AG20443 (cell line): Measurements from ENCODE around the gene XRN1.
"Not testable (repeated sequence)": the region's sequence is repeated elsewhere in the genome, so short reads cannot be mapped to it uniquely, and the experiment has no call there.

ENCODE experiments used
- DNase-seq: peaks from one replicate; pipeline ENCODE4 v3.0.0; 2012; ENCODE audit warnings: low spot score, mixed read lengths

XRN1 gene

DNA sequence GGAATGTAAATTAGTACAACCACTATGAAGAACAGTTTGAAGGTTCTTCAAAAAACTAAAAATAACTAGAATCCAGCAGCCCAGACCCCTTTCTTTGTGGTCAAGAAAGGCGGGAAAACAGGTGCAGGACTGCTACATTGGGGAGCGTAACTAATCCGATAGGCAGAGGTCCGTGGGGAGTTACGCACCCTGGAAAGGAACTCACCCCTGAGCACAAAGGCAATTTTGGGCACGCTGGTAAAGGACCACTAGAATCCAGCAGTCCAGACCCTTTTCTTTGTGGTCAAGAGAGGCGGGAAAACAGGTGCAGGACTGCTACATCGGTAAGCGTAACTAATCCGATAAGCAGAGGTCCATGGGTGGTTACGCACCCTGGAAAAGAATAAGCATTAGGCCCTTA, 9.7 kb downstream of the XRN1 start:
- not testable (repeated sequence) for DNase-seq

- DNase-seq, result no peak
These were observed 10.8 kb downstream of the XRN1 start for GRCh38 chr3:142436951-142437585.

- DNase-seq, result no peak
These were observed 13.3 kb downstream of the XRN1 start for GRCh38 chr3:142434503-142434902.

DNA sequence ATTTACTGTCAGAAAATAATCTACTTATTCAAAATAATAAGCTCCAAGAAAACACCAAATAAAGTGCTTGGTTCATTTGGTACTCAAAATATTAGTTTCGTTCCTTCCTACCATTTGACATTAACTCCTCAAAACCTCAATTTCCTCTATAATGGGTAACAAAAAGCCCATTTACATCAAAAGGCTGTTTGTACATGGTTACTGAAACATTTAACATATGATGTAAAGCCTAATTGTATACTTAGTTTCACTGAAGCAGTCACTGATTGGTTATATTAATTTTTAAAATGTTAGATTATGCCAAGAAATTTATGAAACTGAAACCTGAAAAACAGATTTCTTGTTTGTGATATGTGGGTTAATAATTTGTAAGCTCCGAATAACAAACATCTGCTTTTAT, 14.7 kb downstream of the XRN1 start:
- no peak for DNase-seq

DNA sequence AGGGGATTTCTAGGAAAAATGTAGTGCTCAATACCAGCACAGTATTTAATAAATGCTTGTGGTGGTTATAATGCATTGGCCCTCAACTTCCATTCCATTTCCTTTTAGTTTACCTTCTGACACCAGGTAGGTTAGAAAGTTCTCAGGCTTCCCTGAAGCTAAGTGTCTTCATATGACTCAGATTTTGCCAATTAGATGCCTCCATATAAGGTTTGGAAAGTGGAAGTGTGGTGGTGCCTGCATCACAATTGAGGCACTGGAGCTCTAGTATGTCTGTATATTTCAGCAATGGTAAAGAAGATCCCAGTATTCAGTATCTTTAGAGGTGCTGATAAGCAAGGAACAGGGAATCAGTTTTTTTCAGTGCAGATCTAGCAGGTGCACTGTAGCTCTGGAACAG, 18.3 kb downstream of the XRN1 start:
- no peak for DNase-seq

- no peak for DNase-seq
These were observed 23.1 kb downstream of the XRN1 start for GRCh38 chr3:142424754-142425153.

GRCh38 chr3:142418926-142419592, 28.8 kb downstream of the XRN1 start:
- no peak for DNase-seq

- DNase-seq, result no peak
These were observed 30.5 kb downstream of the XRN1 start for GRCh38 chr3:142417302-142417701.

DNA sequence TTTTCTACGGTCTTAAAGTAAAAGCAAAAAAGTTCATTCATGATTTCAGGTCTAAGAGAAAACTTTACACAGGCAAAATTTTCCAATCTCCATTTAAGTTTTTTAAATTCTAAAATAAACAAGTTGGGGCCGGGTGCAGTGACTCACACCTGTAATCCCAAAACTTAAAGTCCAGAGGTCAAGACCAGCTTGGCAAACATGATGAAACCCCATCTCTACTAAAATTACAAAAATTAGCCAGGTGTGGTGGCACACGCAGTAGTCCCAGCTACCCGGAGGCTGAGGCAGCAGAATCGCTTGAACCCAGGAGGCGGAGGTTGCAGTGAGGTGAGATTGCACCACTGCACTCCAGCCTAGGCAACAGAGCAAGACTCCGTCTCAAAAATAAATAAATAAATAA, 47.3 kb downstream of the XRN1 start:
- not testable (repeated sequence) for DNase-seq

- no peak for DNase-seq
These were observed 52.8 kb downstream of the XRN1 start for GRCh38 chr3:142394921-142395622.

DNA sequence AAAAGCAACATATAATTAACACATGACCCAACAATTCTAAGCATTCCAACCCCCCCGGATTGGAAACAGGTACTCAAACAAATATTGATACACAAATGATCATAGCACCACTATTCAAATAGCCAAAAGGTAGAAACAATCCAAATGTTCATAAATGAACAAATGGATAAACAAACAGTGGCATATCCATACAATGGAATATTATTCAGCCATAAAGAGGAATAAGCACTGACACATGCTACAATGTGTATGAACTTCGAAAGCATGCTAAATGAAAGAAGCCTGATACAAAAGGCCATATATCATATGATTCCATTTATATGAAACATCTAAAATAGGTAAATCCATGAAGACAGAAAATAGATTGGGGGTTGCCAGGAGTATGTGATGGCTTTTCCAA, 62.8 kb downstream of the XRN1 start:
- no peak for DNase-seq

DNA sequence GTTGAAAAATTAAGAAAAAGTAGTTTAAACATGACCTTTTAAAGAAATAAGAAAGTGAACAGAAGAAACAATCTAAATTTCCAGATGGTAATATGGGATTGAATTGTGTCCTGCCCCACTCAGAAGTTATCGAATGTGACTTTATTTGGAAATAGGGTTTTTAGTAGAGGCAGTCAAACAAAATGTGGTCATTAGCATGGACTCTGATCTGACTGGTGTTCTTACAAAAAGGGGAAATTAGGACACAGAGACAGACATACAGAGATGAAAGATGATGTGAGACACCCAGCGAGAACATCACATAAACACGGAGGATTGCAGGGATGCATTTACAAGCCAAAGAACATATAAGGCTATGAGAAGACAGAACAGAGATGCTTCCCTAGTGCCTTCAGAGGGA, 73.2 kb downstream of the XRN1 start:
- no peak for DNase-seq

- DNase-seq, result not testable (repeated sequence)
These were observed 78.3 kb downstream of the XRN1 start for GRCh38 chr3:142369576-142369975.

DNA sequence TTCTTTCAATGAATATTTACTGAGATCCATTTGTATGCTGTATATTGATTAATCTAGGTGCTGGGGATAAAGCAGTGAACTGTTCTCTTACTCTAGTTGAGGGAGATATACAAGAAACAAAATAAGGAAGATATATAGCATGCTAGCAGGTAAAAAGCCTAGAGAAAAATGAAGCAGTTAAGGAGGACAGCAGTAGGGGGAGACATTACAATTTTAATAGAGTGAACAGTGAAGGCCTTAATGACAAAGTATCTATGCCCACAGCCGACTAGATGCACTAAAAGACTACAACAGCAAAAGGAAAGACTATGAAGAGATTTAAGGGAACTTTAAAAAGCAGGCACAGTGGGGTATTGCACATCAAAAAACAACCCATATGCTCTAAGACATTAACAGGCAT, 81.4 kb downstream of the XRN1 start:
- no peak for DNase-seq

DNA sequence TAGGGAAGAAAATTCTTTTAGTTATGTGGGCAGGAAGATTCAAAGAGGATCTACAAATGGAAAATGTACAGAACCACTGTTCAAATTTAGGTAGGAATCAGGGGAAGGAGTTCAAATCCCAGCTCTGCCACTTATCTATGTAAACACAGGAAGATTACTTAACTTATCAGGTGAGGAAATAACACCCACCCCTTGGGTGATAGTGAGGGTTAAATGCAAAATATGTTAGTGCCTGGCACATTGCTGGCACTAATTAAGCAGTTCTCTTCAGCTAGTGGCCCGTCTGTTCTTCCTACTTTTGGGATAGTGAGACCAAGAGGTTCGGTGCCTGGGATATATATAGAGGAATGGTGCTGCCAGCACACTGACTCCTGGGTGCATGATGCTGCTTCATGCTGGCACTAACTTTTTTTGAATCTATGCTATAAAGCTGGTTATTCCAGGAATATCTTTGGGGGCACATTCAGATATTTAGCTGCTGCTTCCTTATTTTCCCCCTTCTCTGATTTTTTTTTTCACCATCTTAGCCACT, 83.8 kb downstream of the XRN1 start:
- no peak for DNase-seq

- DNase-seq, result not testable (repeated sequence)
These were observed 84.4 kb downstream of the XRN1 start for GRCh38 chr3:142363433-142363832.

GRCh38 chr3:142359367-142359766, 88.5 kb downstream of the XRN1 start:
- DNase-seq, result no peak

GRCh38 chr3:142356818-142357217, 91.0 kb downstream of the XRN1 start:
- DNase-seq, result no peak

- no peak for DNase-seq
These were observed 92.1 kb downstream of the XRN1 start for GRCh38 chr3:142355692-142356091.

GRCh38 chr3:142354076-142354475, 93.8 kb downstream of the XRN1 start:
- no peak for DNase-seq

DNA sequence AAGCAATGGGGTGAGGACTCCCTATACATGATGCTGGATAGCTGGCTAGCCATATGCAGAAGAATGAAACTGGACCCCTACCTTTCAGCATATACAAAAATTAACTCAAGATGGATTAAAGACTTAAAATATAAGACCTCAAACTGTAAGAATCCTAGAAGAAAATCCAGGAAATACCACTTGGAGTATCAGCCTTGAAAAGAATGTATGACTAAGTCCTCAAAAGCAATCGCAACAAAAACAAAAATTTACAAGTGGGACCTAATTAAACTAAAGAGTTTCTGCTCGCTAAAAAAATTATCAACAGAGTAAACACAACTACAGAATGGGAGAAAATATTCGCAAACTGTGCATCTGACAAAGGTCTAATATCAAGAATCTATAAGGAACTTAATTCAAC, 94.3 kb downstream of the XRN1 start:
- no peak for DNase-seq

GRCh38 chr3:142352698-142353097, 95.1 kb downstream of the XRN1 start:
- DNase-seq, result not testable (repeated sequence)

DNA sequence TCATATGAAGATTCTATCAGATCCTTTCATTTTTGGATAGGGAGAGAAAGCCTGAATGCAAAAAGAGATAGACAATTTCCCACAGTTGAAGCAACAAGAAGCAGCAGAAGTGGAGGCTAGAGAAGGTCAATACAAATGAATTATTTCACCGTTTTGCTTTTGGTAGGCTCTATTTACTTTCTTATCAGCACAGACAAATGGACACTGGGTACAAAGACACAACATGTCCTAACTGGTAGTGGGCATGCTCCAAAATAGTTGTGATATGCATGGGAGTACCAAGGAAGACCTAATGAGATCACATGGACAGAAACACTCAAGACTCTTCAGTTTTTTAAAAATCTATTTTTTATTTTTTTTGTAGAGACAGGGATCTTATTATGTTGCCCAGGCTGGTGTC, 99.4 kb downstream of the XRN1 start:
- no peak for DNase-seq
